MG63 (cell line): ENCODE data around the gene UBE2E2. TPM values are rescaled to one million over a fixed set of nuclear protein-coding genes. Genes with fewer than 3 reads are reported as not detected.

Source experiments
- DNase-seq: peaks from one replicate; pipeline ENCODE4 v3.0.0-alpha.2; 2020
- H3K27me3 ChIP-seq: fragments of 250-450 bp; sonication (Bioruptor Pico); 2 replicates; pipeline ENCODE4 v1.5.1; 2020; ENCODE audit warnings: mild to moderate bottlenecking, moderate library complexity
- H3K36me3 ChIP-seq: fragments of 250-450 bp; sonication (Bioruptor Pico); 2 replicates; pipeline ENCODE4 v1.5.1; 2020; ENCODE audit warnings: mild to moderate bottlenecking, moderate library complexity
- H3K4me3 ChIP-seq: fragments of 250-450 bp; sonication (Bioruptor Pico); 2 replicates; pipeline ENCODE4 v1.5.1; 2020; ENCODE audit warnings: mild to moderate bottlenecking, moderate library complexity
- H3K9me3 ChIP-seq: fragments of 250-450 bp; sonication (Bioruptor Pico); 2 replicates; pipeline ENCODE4 v1.5.1; 2020; ENCODE audit warnings: mild to moderate bottlenecking, moderate library complexity
- total RNA-seq: library from RNA; depleted of rRNA; stranded (reverse); fragments of >200 nt; shearing (Covaris generic); gene quantifications from 2 replicates; pipeline ENCODE4 v1.2.3, GENCODE V29; 2014; ENCODE audit warnings: low replicate concordance

Gene UBE2E2
- total RNA-seq, 1 experiment from 2014 or later: 27.7 TPM

- no peak overlapping the region for H3K4me3 ChIP-seq
- DNase-seq: no peak
- no peaks in the 10 kb centered on the region; the same call in 1 of the 2 replicates for H3K9me3 ChIP-seq
- no peaks in the 10 kb centered on the region for H3K36me3 ChIP-seq
- H3K27me3 ChIP-seq: no peaks in the 10 kb centered on the region
Measured at GRCh38 chr3:23626442-23626841, 423.3 kb downstream of the UBE2E2 start.

GRCh38 chr3:23629181-23629894, 426.2 kb downstream of the UBE2E2 start:
- Histone ChIP-seq H3K9me3 (no peaks in the 10 kb centered on the region), H3K36me3 (no peaks in the 10 kb centered on the region), H3K4me3 (no peak overlapping the region), H3K27me3 (no peaks in the 10 kb centered on the region)
- peak; percentile 40 for DNase-seq

GRCh38 chr3:23633261-23633960, 430.3 kb downstream of the UBE2E2 start:
- no peak overlapping the region for H3K4me3 ChIP-seq
- no peaks in the 10 kb centered on the region for H3K27me3 ChIP-seq
- no peaks in the 10 kb centered on the region for H3K9me3 ChIP-seq
- no peak for DNase-seq
- no peaks in the 10 kb centered on the region for H3K36me3 ChIP-seq

- DNase-seq: no peak
- H3K4me3 ChIP-seq: no peak overlapping the region
- no peaks in the 10 kb centered on the region for H3K36me3 ChIP-seq
- H3K9me3 ChIP-seq: no peaks in the 10 kb centered on the region
- no peaks in the 10 kb centered on the region for H3K27me3 ChIP-seq
Measured at GRCh38 chr3:23637339-23637738, 434.2 kb downstream of the UBE2E2 start.

GRCh38 chr3:23640471-23641146, 437.5 kb downstream of the UBE2E2 start:
- Histone ChIP-seq H3K9me3 (no peaks in the 10 kb centered on the region), H3K36me3 (no peaks in the 10 kb centered on the region), H3K4me3 (no peak overlapping the region), H3K27me3 (no peaks in the 10 kb centered on the region)
- DNase-seq: no peak
